Loucy (cell line): ENCODE results near the gene SLC43A2.

Experiments used
- CTCF ChIP-seq: fragments of 200-600 bp; sonication (generic); conservative IDR thresholded peaks from 2 replicates; pipeline ENCODE4 v1.5.1; 2014; ENCODE audit warnings: mild to moderate bottlenecking, antibody characterized with exemption, low read length
- EZH2phosphoT487 ChIP-seq: fragments of 200-600 bp; IDR thresholded peaks from 2 replicates; pipeline ENCODE4 v1.6.1; 2018; ENCODE audit warnings: antibody characterized with exemption, mild to moderate bottlenecking, moderate library complexity, borderline replicate concordance

- TF ChIP-seq CTCF (no peak), EZH2phosphoT487 (no peak)
Observed at GRCh38 chr17:1560101-1560857, 68.4 kb downstream of the SLC43A2 start.
